HFFc6 (cell line): ENCODE data around the gene TJP1. TPM values are rescaled to one million over a fixed set of nuclear protein-coding genes. Genes with fewer than 3 reads are reported as not detected.

Source experiments
- DNase-seq: peaks from one replicate; pipeline ENCODE4 v3.0.0-alpha.2; 2018
- H3K27ac Mint-ChIP-seq: 2 replicates; pipeline ENCODE4 v1.8.0; 2020; ENCODE audit warnings: mild to moderate bottlenecking, mixed read lengths
- H3K27me3 Mint-ChIP-seq: 2 replicates; pipeline ENCODE4 v1.8.0; 2021; ENCODE audit warnings: mild to moderate bottlenecking, moderate library complexity, mixed read lengths; ENCODE audit not compliant: insufficient read depth
- H3K36me3 Mint-ChIP-seq: 2 replicates; pipeline ENCODE4 v1.8.0; 2021; ENCODE audit warnings: low read depth, mixed read lengths
- H3K4me1 Mint-ChIP-seq: 2 replicates; pipeline ENCODE4 v1.8.0; 2020; ENCODE audit warnings: low read depth, mixed read lengths
- H3K4me3 Mint-ChIP-seq: 2 replicates; pipeline ENCODE4 v1.8.0; 2020; ENCODE audit warnings: mild to moderate bottlenecking, moderate library complexity, mixed read lengths
- H3K9me3 Mint-ChIP-seq: 2 replicates; pipeline ENCODE4 v1.8.0; 2020; ENCODE audit warnings: mild to moderate bottlenecking, mixed read lengths
- CTCF ChIP-seq: fragments of 200-600 bp; sonication (generic); IDR thresholded peaks from 2 replicates; pipeline ENCODE4 v1.5.0; 2021; ENCODE audit warnings: antibody characterized with exemption, mild to moderate bottlenecking
- total RNA-seq, 6 experiments: library from RNA; stranded (reverse); fragmentation: NEBNext Ultra II Directional; extraction: Animal tissue kit (Norgen Biotek cat#: 25700); gene quantifications; 2 replicates in 1 of 6; 3 replicates in 5 of 6; pipeline ENCODE4 v1.2.3, GENCODE V29; 2021

The TJP1 gene
- total RNA-seq, 6 experiments from 2014 or later: 60.1 to 76.3 (median 70.4) TPM

DNA sequence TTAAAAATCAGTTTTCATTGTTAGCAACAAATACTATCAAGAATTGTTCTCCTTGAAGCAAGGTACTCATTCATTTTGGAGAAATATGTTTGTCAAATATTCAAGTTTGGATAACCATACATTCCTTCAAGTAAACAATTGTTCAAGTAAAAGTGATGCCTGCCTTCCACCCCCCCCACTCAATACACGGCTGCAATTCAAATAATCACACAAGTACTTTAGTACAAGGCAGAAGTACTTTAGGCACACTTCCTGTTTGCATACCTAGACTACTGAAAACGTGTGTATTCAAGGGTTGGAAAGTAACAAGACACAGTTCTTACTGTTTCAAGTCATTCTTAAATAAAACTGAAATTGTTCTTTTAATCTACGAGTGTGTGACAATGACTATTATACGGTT is 45.4 kb downstream of the TJP1 start:
- Mint-ChIP-seq H3K27me3 (no peaks in the 10 kb centered on the region; the same call in 1 of the 2 replicates), H3K27ac (no peak overlapping the region), H3K36me3 (peaks cover 34% of the 10 kb centered on the region), H3K4me1 (peaks cover 67% of the 10 kb centered on the region), H3K4me3 (no peak overlapping the region), H3K9me3 (peaks cover 17% of the 10 kb centered on the region)
- TF ChIP-seq CTCF: no peak
- DNase-seq: no peak

- Mint-ChIP-seq H3K4me1 (peaks cover 58% of the 10 kb centered on the region), H3K27me3 (no peaks in the 10 kb centered on the region), H3K4me3 (peak overlapping the region; percentile 40), H3K36me3 (peaks cover 19% of the 10 kb centered on the region), H3K9me3 (no peaks in the 10 kb centered on the region), H3K27ac (peak overlapping the region; percentile 66)
- DNase-seq: peak; percentile 43
- no peak for TF ChIP-seq CTCF
These were observed 47.4 kb downstream of the TJP1 start for GRCh38 chr15:29774900-29775299.

DNA sequence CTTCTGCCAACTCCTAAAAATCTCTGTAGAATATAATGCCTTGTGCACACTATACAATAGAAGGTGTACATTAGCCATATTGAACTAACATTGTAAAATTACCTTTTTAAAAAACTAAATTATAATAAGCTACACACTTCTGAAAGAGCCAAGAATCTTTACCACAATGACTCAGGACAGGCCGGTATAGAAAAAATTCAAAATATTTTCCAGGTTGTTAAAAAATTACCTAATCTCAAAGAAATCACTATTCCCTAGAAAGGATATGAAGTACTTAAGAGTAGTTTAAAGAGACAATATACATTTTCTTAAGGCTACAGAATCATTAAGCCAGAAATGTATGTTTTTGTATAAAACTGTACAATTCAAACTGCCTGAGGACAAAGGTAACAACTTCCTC is 48.5 kb downstream of the TJP1 start:
- DNase-seq: no peak
- Mint-ChIP-seq H3K27ac (peak overlapping the region; percentile 66; the same call in 1 of the 2 replicates), H3K4me3 (peak overlapping the region; percentile 79), H3K27me3 (no peaks in the 10 kb centered on the region), H3K36me3 (0 out of 2 replicates have a peak, but pooled peaks cover 9% of the 10 kb centered on the region), H3K9me3 (no peaks in the 10 kb centered on the region), H3K4me1 (peaks cover 58% of the 10 kb centered on the region)
- TF ChIP-seq CTCF: no peak

DNA sequence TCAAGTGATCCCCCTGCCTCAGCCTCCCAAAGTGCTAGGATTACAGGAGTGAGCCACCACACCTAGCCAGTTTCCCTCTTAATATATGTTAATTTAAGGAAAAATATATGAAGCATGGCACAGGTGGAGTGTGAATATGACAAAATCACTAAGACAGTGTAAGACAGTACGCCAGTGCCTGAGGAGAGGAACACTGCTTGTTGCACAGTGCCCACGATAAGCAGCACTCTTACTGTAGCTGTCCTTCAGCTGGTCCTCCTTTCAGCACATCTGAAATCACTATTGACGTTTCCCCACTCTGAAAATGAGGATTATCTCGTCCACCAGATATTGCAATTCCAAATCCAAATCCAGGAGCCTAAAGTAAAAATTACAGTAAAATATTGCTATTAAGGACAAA is 49.3 kb downstream of the TJP1 start:
- Mint-ChIP-seq H3K36me3 (0 out of 2 replicates have a peak, but pooled peaks cover 9% of the 10 kb centered on the region), H3K9me3 (no peaks in the 10 kb centered on the region), H3K27me3 (no peaks in the 10 kb centered on the region), H3K4me1 (peaks cover 58% of the 10 kb centered on the region), H3K27ac (no peak overlapping the region), H3K4me3 (no peak overlapping the region)
- no peak for DNase-seq
- TF ChIP-seq CTCF: no peak

GRCh38 chr15:29770796-29771195 is 51.5 kb downstream of the TJP1 start:
- H3K4me3 Mint-ChIP-seq: no peak overlapping the region
- H3K9me3 Mint-ChIP-seq: no peaks in the 10 kb centered on the region
- H3K4me1 Mint-ChIP-seq: peaks cover 44% of the 10 kb centered on the region
- H3K27ac Mint-ChIP-seq: no peak overlapping the region
- DNase-seq: peak; percentile 53
- H3K36me3 Mint-ChIP-seq: peaks cover 16% of the 10 kb centered on the region
- no peak for TF ChIP-seq CTCF
- H3K27me3 Mint-ChIP-seq: peaks cover 1% of the 10 kb centered on the region; the same call in 1 of the 2 replicates
